CD4-positive, CD25-positive, alpha-beta regulatory T cell (primary cell): Measurements from ENCODE around the gene ZCWPW2. TPM values are rescaled to one million over a fixed set of nuclear protein-coding genes. Genes with fewer than 3 reads are reported as not detected.

ENCODE experiments used
- polyA plus RNA-seq, 4 donors: library from polyadenylated mRNA; unstranded; fragments of 300-500 nt; fragmentation: Illumina TruSeq; gene quantifications; one replicate each; pipeline ENCODE4 v1.2.3, GENCODE V29; 2021
- total RNA-seq: library from RNA; stranded (reverse); gene quantifications from one replicate; pipeline ENCODE4 v1.2.3, GENCODE V29; 2022

ZCWPW2 gene
- total and polyA plus RNA-seq, 5 donors from 2014 or later = 0.37 to 1.2 (median 0.95) TPM

Other genes with a start within 250 kb of the ZCWPW2 start
- 9.4 TPM for gene CMC1, start 107.1 kb upstream of the ZCWPW2 start, total RNA-seq
- 10 to 100 TPM; 43.5 to 50.7 (median 47.8) TPM for gene CMC1, start 107.1 kb upstream of the ZCWPW2 start, polyA plus RNA-seq
- 27.0 TPM for gene AZI2, start 103 bp downstream of the ZCWPW2 start, total RNA-seq
- gene AZI2, start 103 bp downstream of the ZCWPW2 start, polyA plus RNA-seq = 10 to 100 TPM; 60.4 to 65.9 (median 62.2) TPM